Loucy (cell line): ENCODE data around the gene SSC4D.

Experiments used
- H2AFZ ChIP-seq: fragments of 200-600 bp; sonication (generic); 2 replicates; pipeline ENCODE4 v1.6.0; 2016; ENCODE audit warnings: antibody characterized with exemption, mild to moderate bottlenecking, low read length, moderate library complexity
- H3F3A ChIP-seq: fragments of 200-600 bp; 2 replicates; pipeline ENCODE4 v1.6.0; 2016; ENCODE audit warnings: antibody characterized with exemption, low read depth, mild to moderate bottlenecking
- H3K27me3 ChIP-seq: fragments of 200-600 bp; sonication (generic); 2 replicates; pipeline ENCODE4 v1.6.1; 2014; ENCODE audit warnings: low read length, mild to moderate bottlenecking; ENCODE audit not compliant: insufficient read depth, poor library complexity, severe bottlenecking
- H3K36me3 ChIP-seq: fragments of 200-600 bp; sonication (generic); 2 replicates; pipeline ENCODE4 v1.6.1; 2016; ENCODE audit warnings: low read length; ENCODE audit not compliant: insufficient read depth
- H3K4me1 ChIP-seq: fragments of 200-600 bp; sonication (generic); 2 replicates; pipeline ENCODE4 v1.5.1; 2014; ENCODE audit warnings: low read length, mild to moderate bottlenecking; ENCODE audit not compliant: insufficient read depth, poor library complexity, severe bottlenecking
- H3K4me2 ChIP-seq: fragments of 200-600 bp; sonication (generic); 2 replicates; pipeline ENCODE4 v1.6.0; 2014; ENCODE audit warnings: antibody characterized with exemption, low read length, low read depth, mild to moderate bottlenecking; ENCODE audit not compliant: poor library complexity, severe bottlenecking
- H3K4me3 ChIP-seq: fragments of 200-600 bp; sonication (generic); 2 replicates; pipeline ENCODE4 v1.5.1; 2014; ENCODE audit warnings: low read length, mild to moderate bottlenecking, mixed read lengths; ENCODE audit not compliant: poor library complexity, severe bottlenecking
- H3K79me2 ChIP-seq: fragments of 200-600 bp; sonication (generic); 2 replicates; pipeline ENCODE4 v1.6.1; 2014; ENCODE audit warnings: low read length; ENCODE audit not compliant: insufficient read depth
- H3K9ac ChIP-seq: fragments of 200-600 bp; sonication (generic); 2 replicates; pipeline ENCODE4 v1.6.0; 2014; ENCODE audit warnings: mild to moderate bottlenecking, low read depth, low read length, moderate library complexity; ENCODE audit not compliant: poor library complexity, severe bottlenecking
- H3K9me2 ChIP-seq: fragments of 200-600 bp; sonication (generic); replicated peaks from 2 replicates; pipeline ENCODE4 v1.6.1; 2016; ENCODE audit warnings: low read depth, low read length, mixed read lengths
- H3K9me3 ChIP-seq: fragments of 200-600 bp; sonication (generic); 2 replicates; pipeline ENCODE4 v1.6.1; 2014; ENCODE audit warnings: mild to moderate bottlenecking, antibody characterized with exemption, low read length, low read depth; ENCODE audit not compliant: insufficient read depth
- H4K20me1 ChIP-seq: fragments of 200-600 bp; sonication (generic); 2 replicates; pipeline ENCODE4 v1.6.0; 2014; ENCODE audit warnings: antibody characterized with exemption, low read length, mild to moderate bottlenecking; ENCODE audit not compliant: insufficient read depth, poor library complexity, severe bottlenecking
- EZH2phosphoT487 ChIP-seq: fragments of 200-600 bp; IDR thresholded peaks from 2 replicates; pipeline ENCODE4 v1.6.1; 2018; ENCODE audit warnings: antibody characterized with exemption, mild to moderate bottlenecking, moderate library complexity, borderline replicate concordance
- TF ChIP-seq, protein P1 (sequence below): fragments of 200-600 bp; sonication (generic); conservative IDR thresholded peaks from 2 replicates; pipeline ENCODE4 v1.5.1; 2014; ENCODE audit warnings: mild to moderate bottlenecking, antibody characterized with exemption, low read length

SSC4D gene

GRCh38 chr7:76430211-76430610 is 20.7 kb upstream of the SSC4D start:
- Histone ChIP-seq H3F3A (no peaks in the 10 kb centered on the region), H3K4me1 (peaks cover 6% of the 10 kb centered on the region), H3K4me3 (no peak overlapping the region), H3K36me3 (no peaks in the 10 kb centered on the region), H4K20me1 (no peaks in the 10 kb centered on the region), H2AFZ (no peak overlapping the region), H3K9ac (no peak overlapping the region), H3K27me3 (no peaks in the 10 kb centered on the region), H3K9me2 (no peaks in the 10 kb centered on the region), H3K9me3 (no peaks in the 10 kb centered on the region), H3K4me2 (no peak overlapping the region), H3K79me2 (no peaks in the 10 kb centered on the region)
- TF ChIP-seq, protein P1, sequence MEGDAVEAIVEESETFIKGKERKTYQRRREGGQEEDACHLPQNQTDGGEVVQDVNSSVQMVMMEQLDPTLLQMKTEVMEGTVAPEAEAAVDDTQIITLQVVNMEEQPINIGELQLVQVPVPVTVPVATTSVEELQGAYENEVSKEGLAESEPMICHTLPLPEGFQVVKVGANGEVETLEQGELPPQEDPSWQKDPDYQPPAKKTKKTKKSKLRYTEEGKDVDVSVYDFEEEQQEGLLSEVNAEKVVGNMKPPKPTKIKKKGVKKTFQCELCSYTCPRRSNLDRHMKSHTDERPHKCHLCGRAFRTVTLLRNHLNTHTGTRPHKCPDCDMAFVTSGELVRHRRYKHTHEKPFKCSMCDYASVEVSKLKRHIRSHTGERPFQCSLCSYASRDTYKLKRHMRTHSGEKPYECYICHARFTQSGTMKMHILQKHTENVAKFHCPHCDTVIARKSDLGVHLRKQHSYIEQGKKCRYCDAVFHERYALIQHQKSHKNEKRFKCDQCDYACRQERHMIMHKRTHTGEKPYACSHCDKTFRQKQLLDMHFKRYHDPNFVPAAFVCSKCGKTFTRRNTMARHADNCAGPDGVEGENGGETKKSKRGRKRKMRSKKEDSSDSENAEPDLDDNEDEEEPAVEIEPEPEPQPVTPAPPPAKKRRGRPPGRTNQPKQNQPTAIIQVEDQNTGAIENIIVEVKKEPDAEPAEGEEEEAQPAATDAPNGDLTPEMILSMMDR = no peak
- TF ChIP-seq EZH2phosphoT487 = no peak

DNA sequence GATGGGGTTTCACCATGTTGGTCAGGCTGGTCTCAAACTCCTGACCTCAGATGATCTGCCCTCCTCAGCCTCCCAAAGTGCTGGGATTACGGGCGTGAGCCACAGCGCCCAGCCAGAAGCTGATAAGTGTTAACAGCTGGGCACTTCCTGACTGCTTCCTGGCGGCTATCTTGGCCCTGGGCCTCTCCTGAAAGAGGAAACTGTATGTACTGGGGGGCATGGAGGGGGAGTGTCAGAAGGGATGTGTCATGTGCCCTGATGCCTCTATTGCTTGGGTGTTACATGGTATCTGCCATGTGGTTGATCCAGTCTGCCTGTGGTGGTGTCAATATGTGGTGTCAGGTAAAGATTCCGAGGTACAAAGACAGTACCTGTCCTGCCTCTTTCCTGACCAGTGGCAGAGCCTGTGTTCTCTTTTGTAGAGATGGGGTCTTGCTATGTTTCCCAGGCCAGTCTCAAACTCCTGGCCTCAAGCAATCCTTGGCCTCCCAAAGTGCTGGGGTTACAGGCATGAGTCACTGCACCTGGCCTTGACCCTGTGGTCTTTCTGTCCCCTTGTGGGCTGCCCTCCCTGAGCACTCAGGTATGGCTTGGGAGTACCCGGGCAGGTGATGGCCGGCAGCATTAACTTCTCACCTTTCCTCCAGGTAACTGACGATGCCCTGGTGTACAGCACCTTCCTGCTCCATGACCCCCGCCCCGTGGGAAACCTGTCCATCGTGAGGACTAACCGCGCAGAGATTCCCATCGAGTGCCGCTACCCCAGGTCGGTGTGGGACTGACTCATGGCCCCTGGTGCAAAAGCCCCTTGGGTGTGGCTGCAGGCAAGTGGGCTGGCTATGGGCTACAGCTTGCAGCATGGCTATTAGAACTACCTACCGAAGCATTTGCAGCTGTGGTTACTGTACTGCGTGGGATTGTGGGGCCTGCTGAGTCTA is 19.6 kb upstream of the SSC4D start:
- H3K36me3 ChIP-seq = no peaks in the 10 kb centered on the region
- H3K79me2 ChIP-seq = no peaks in the 10 kb centered on the region
- no peak overlapping the region for H3K4me2 ChIP-seq
- peaks cover 6% of the 10 kb centered on the region for H3K4me1 ChIP-seq
- TF ChIP-seq, protein P1 = no peak
- no peak for TF ChIP-seq EZH2phosphoT487
- H3F3A ChIP-seq = no peaks in the 10 kb centered on the region
- H2AFZ ChIP-seq = no peak overlapping the region; the same call in 1 of the 2 replicates
- no peaks in the 10 kb centered on the region for H3K27me3 ChIP-seq
- no peak overlapping the region for H3K9ac ChIP-seq
- no peak overlapping the region for H3K4me3 ChIP-seq
- no peaks in the 10 kb centered on the region for H3K9me3 ChIP-seq
- no peaks in the 10 kb centered on the region for H4K20me1 ChIP-seq
- H3K9me2 ChIP-seq = no peaks in the 10 kb centered on the region

DNA sequence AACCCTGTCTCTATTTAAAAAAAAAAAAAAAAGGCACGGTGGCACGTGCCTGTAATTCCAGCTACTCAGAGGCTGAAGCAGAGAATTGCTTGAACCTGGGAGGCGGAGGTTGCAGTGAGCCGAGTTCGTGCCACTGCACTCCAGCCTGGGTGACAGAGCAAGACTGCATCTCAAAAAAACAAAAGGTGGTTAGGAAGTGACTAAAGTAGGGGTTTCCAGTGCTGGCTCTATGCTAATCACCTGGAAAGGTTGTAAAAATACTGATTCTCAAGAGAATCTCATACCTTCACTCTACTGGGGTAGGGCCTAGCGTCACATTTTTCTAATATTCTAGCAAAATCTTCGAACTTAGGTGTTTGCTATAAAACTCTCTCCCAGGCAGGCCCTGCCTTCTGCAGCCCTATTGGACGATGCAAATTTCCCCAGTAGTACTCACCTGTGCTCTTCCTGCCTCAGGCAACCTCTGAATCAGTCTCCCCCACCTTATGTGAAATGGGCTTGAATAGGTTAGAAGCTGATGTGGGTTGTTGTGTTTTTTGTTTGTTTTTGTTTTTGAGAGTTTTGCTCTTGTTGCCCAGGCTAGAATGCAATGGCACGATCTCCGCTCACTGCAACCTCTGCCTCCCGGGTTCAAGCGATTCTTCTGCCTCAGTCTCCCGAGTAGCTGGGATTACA is 18.8 kb upstream of the SSC4D start:
- H3K9me2 ChIP-seq = no peaks in the 10 kb centered on the region
- no peaks in the 10 kb centered on the region for H3F3A ChIP-seq
- H3K4me1 ChIP-seq = peaks cover 6% of the 10 kb centered on the region
- no peak overlapping the region for H3K4me2 ChIP-seq
- H3K4me3 ChIP-seq = no peak overlapping the region
- no peaks in the 10 kb centered on the region for H4K20me1 ChIP-seq
- H3K27me3 ChIP-seq = no peaks in the 10 kb centered on the region
- H2AFZ ChIP-seq = no peak overlapping the region
- H3K9ac ChIP-seq = no peak overlapping the region
- H3K9me3 ChIP-seq = no peaks in the 10 kb centered on the region
- no peaks in the 10 kb centered on the region for H3K79me2 ChIP-seq
- H3K36me3 ChIP-seq = no peaks in the 10 kb centered on the region
- TF ChIP-seq EZH2phosphoT487 = no peak
- TF ChIP-seq, protein P1 = no peak
